Tibial artery (tissue), 4 donors: Measurements from ENCODE around the gene RTP5.
"Not testable (repeated sequence)": the region's sequence is repeated elsewhere in the genome, so short reads cannot be mapped to it uniquely, and the experiment has no call there.

Source experiments
- DNase-seq, 2 donors: peaks; one replicate each; pipeline ENCODE4 v3.0.0-alpha.2; 2019
- H3K27ac ChIP-seq, 2 donors: fragments of 200-600 bp; sonication (generic) in 1 of 2; 1 replicate in 1 of 2; 2 replicates in 1 of 2; pipeline ENCODE4 v1.5.1; 2018 to 2019; ENCODE audit warnings: mild to moderate bottlenecking in 1 of 2
- H3K27me3 ChIP-seq, 2 donors: fragments of 200-600 bp; sonication (generic) in 1 of 2; one replicate each; pipeline versions ENCODE4 v1.5.1 to v1.6.0; 2016 to 2019
- H3K36me3 ChIP-seq, 3 donors: fragments of 200-600 bp; sonication (generic) in 2 of 3; one replicate each; pipeline ENCODE4 v1.5.1; 2016 to 2019; ENCODE audit warnings: mild to moderate bottlenecking in 2 of 3
- H3K4me1 ChIP-seq, 4 donors: fragments of 200-600 bp; sonication (generic) in 2 of 4; 1 replicate in 3 of 4; 2 replicates in 1 of 4; pipeline ENCODE4 v1.5.1; 2016 to 2019
- H3K4me3 ChIP-seq, 2 donors: fragments of 200-600 bp; sonication (generic) in 1 of 2; 1 replicate in 1 of 2; 2 replicates in 1 of 2; pipeline ENCODE4 v1.5.1; 2018 to 2019; ENCODE audit warnings: mild to moderate bottlenecking in 2 of 2
- H3K9me3 ChIP-seq, 3 donors: fragments of 200-600 bp; sonication (generic) in 1 of 3; one replicate each; pipeline ENCODE4 v1.5.1; 2016 to 2019
- CTCF ChIP-seq, 2 experiments: fragments of 200-600 bp in 1 of 2; fragments of 450-650 bp in 1 of 2; IDR thresholded peaks; one replicate each; pipeline ENCODE4 v1.5.1; 2017 to 2019; ENCODE audit warnings: antibody characterized with exemption in 2 of 2, mild to moderate bottlenecking in 1 of 2, moderate library complexity in 1 of 2
- intact Hi-C: fragments of 100-400 bp; cut with DNase I; formaldehyde crosslinking; loops from one replicate; pipeline ENCODE4 v1.15.0; 2023; ENCODE audit warnings: low total_unique reads

RTP5 gene

GRCh38 chr2:241872313-241872642 is 2.7 kb downstream of the RTP5 start:
- TF ChIP-seq CTCF (IDR thresholded peaks at IDR 0.05): no peak
- H3K27ac ChIP-seq: no peak overlapping the region
- H3K4me1 ChIP-seq: no peaks in the 10 kb centered on the region
- no peaks in the 10 kb centered on the region for H3K9me3 ChIP-seq
- H3K4me3 ChIP-seq: no peak overlapping the region
- no peak for DNase-seq
- intact Hi-C loops: loop anchor here (10.0 kb wide), 1 partner anchor 187 kb away; the partner anchor contains the start of gene DTYMK
- peaks cover 0 to 55% of the 10 kb centered on the region in 2 donors for H3K27me3 ChIP-seq
- no peaks in the 10 kb centered on the region for H3K36me3 ChIP-seq

- no peak for TF ChIP-seq CTCF (IDR thresholded peaks at IDR 0.05)
- Histone ChIP-seq H3K4me1 (peaks cover 0 to 3% (median 0%) of the 10 kb centered on the region in 4 donors), H3K9me3 (no peaks in the 10 kb centered on the region), H3K36me3 (no peaks in the 10 kb centered on the region), H3K27me3 (peaks cover 0 to 46% of the 10 kb centered on the region in 2 donors), H3K4me3 (no peak overlapping the region), H3K27ac (no peak overlapping the region)
- intact Hi-C loops: loop anchor here (10.0 kb wide), 1 partner anchor 188 kb away; the partner anchor contains the start of gene DTYMK
- DNase-seq: no peak
Observed at GRCh38 chr2:241873081-241873802, 3.7 kb downstream of the RTP5 start.

GRCh38 chr2:241873803-241874110 is 4.2 kb downstream of the RTP5 start:
- Histone ChIP-seq H3K4me1 (peaks cover 0 to 4% (median 0%) of the 10 kb centered on the region in 4 donors), H3K9me3 (no peaks in the 10 kb centered on the region), H3K4me3 (no peak overlapping the region), H3K27me3 (peaks cover 0 to 41% of the 10 kb centered on the region in 2 donors), H3K27ac (no peak overlapping the region), H3K36me3 (no peaks in the 10 kb centered on the region)
- intact Hi-C loops: loop anchor here (10.0 kb wide), 1 partner anchor 189 kb away; the partner anchor contains the start of gene DTYMK
- DNase-seq: no peak
- TF ChIP-seq CTCF (IDR thresholded peaks at IDR 0.05): no peak

- Histone ChIP-seq H3K27ac (no peak overlapping the region), H3K27me3 (peaks cover 0 to 36% of the 10 kb centered on the region in 2 donors), H3K36me3 (no peaks in the 10 kb centered on the region), H3K9me3 (no peaks in the 10 kb centered on the region), H3K4me1 (peaks cover 0 to 4% (median 0%) of the 10 kb centered on the region in 4 donors), H3K4me3 (no peak overlapping the region)
- intact Hi-C loops: loop anchor here (10.0 kb wide), 1 partner anchor 190 kb away; the partner anchor contains the start of gene DTYMK
- TF ChIP-seq CTCF (IDR thresholded peaks at IDR 0.05): no peak
- DNase-seq: no peak
Observed at GRCh38 chr2:241874277-241874925, 4.9 kb downstream of the RTP5 start.

- H3K9me3 ChIP-seq, H3K36me3 ChIP-seq, DNase-seq, H3K27ac ChIP-seq, H3K4me3 ChIP-seq, H3K4me1 ChIP-seq: not testable (repeated sequence)
- intact Hi-C loops: loop anchor here (5.0 to 10.0 kb wide), 2 partner anchors 191 to 1024 kb away; partner anchors contain the start of gene DTYMK
- peaks cover 0 to 21% of the 10 kb centered on the region in 2 donors for H3K27me3 ChIP-seq
Observed at GRCh38 chr2:241875754-241876527, 6.4 kb downstream of the RTP5 start.
